ENCODE data around the gene IL7R. TPM values are rescaled to one million over a fixed set of nuclear protein-coding genes. Genes with fewer than 3 reads are reported as not detected.

IL7R gene
- total and polyA plus RNA-seq, 9 donors: 0.28 to 11.3 (median 3.2) TPM

DNA sequence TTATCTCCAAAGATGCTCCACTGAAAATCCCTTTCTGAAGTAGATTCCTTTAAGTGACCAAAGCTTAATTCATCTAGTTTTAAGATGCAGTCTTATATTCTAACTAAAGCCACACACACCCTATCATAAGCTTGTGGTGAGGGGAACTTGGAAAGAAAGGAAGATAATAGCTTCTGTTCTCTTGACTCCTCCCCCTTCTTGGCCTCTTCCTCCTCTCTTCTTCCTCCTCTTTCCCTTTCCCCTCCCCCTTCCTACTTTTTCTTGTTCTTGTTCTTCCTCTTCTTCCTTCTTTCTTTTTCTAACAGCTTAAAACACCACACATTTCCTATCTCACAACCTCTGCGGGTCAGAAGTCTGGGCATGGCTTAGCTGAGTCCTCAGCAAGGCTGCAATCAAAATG lies 23.5 kb downstream of the IL7R start:
- H3K27me3 ChIP-seq: no peaks in the 10 kb centered on the region
- H3K4me3 ChIP-seq: no peak overlapping the region
- DNase-seq: no peak
- H3K9me3 ChIP-seq: no peaks in the 10 kb centered on the region
- TF ChIP-seq POLR2A (IDR thresholded peaks at IDR 0.05) (no peak), EP300 (IDR thresholded peaks at IDR 0.05) (no peak)
- TF ChIP-seq, protein P1, sequence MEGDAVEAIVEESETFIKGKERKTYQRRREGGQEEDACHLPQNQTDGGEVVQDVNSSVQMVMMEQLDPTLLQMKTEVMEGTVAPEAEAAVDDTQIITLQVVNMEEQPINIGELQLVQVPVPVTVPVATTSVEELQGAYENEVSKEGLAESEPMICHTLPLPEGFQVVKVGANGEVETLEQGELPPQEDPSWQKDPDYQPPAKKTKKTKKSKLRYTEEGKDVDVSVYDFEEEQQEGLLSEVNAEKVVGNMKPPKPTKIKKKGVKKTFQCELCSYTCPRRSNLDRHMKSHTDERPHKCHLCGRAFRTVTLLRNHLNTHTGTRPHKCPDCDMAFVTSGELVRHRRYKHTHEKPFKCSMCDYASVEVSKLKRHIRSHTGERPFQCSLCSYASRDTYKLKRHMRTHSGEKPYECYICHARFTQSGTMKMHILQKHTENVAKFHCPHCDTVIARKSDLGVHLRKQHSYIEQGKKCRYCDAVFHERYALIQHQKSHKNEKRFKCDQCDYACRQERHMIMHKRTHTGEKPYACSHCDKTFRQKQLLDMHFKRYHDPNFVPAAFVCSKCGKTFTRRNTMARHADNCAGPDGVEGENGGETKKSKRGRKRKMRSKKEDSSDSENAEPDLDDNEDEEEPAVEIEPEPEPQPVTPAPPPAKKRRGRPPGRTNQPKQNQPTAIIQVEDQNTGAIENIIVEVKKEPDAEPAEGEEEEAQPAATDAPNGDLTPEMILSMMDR (IDR thresholded peaks at IDR 0.05): no peak
- no peaks in the 10 kb centered on the region for H3K4me1 ChIP-seq (ENCODE audit: insufficient read depth)
- H3K27ac ChIP-seq: no peak overlapping the region
- intact Hi-C loops (cut with DNase I): no loop called here
- no peaks in the 10 kb centered on the region for H3K36me3 ChIP-seq
- 83 to 90% (median 89%) methylated on average over 1 of the region's 1 CpG for WGBS, 3 donors

- no peak overlapping the region for H3K27ac ChIP-seq
- no peaks in the 10 kb centered on the region for H3K9me3 ChIP-seq
- no peak for TF ChIP-seq EP300 (IDR thresholded peaks at IDR 0.05)
- TF ChIP-seq, protein P1 (IDR thresholded peaks at IDR 0.05): no peak
- no peak for TF ChIP-seq POLR2A (IDR thresholded peaks at IDR 0.05)
- no peaks in the 10 kb centered on the region for H3K36me3 ChIP-seq
- intact Hi-C loops (cut with DNase I): no loop called here
- H3K4me1 ChIP-seq (ENCODE audit: insufficient read depth): no peaks in the 10 kb centered on the region
- no peaks in the 10 kb centered on the region for H3K27me3 ChIP-seq
- 49 to 59% (median 59%) methylated on average over 2 of the region's 2 CpGs for WGBS, 3 donors
- no peak for DNase-seq
- H3K4me3 ChIP-seq: no peak overlapping the region
Observed at GRCh38 chr5:35881758-35882157, 25.1 kb downstream of the IL7R start.

- Histone ChIP-seq H3K36me3 (no peaks in the 10 kb centered on the region), H3K27ac (no peak overlapping the region), H3K9me3 (no peaks in the 10 kb centered on the region), H3K4me1 (ENCODE audit: insufficient read depth) (no peaks in the 10 kb centered on the region), H3K27me3 (no peaks in the 10 kb centered on the region), H3K4me3 (no peak overlapping the region)
- WGBS, 3 donors: 85 to 90% (median 85%) methylated on average over 1 of the region's 1 CpG
- TF ChIP-seq POLR2A (IDR thresholded peaks at IDR 0.05) (no peak), EP300 (IDR thresholded peaks at IDR 0.05) (no peak)
- TF ChIP-seq, protein P1 (IDR thresholded peaks at IDR 0.05): no peak
- intact Hi-C loops (cut with DNase I): no loop called here
- no peak for DNase-seq
Observed at GRCh38 chr5:35884191-35884769, 27.6 kb downstream of the IL7R start.

DNA sequence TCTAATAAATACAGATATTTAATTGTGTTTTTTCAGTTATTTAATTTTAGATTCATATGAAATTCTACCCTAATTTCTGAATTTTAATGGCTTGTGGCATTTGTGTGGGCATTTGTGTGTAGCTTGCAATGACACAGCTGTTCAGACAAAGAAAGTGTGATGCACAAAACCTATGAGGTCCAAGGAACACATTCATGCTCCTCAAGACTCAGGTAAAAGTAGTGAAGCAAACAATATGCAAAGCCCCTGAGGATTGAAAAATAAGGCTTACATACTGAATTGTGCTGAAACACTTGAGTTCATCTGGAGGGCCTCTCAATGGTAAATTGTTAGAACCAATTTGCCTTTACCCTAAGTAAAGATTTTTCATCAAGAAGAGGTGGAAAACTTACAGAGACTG lies 28.1 kb downstream of the IL7R start:
- TF ChIP-seq, protein P1 (IDR thresholded peaks at IDR 0.05): no peak
- TF ChIP-seq EP300 (IDR thresholded peaks at IDR 0.05) (no peak), POLR2A (IDR thresholded peaks at IDR 0.05) (no peak)
- no peak overlapping the region for H3K4me3 ChIP-seq
- no peak overlapping the region for H3K27ac ChIP-seq
- H3K4me1 ChIP-seq (ENCODE audit: insufficient read depth): no peaks in the 10 kb centered on the region
- H3K9me3 ChIP-seq: no peaks in the 10 kb centered on the region
- H3K27me3 ChIP-seq: no peaks in the 10 kb centered on the region
- no peak for DNase-seq
- H3K36me3 ChIP-seq: no peaks in the 10 kb centered on the region
- intact Hi-C loops (cut with DNase I): no loop called here

All from ovary (tissue), 9 donors.